ENCODE measurements around the gene MYL7.

DNA sequence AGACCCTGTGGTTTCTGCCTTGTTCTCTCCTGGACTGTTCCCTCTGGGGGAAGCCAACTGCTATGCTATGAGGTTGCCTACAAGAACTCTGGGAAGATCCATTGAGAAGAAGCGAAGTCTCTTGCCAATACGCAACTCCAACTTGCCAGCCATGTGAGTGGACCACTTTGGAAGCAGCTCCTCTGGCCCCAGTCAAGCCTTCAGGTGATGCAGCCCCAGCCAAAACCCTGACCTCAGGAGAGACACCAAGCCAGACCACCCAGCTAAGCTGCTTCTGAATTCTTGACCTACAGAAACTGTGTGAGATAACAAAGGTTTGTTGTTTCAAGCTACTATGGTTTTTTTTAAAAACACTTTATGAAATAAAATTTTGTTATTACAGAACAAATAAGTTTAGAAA is 20.2 kb upstream of the MYL7 start:
- TF ChIP-seq, protein P1, sequence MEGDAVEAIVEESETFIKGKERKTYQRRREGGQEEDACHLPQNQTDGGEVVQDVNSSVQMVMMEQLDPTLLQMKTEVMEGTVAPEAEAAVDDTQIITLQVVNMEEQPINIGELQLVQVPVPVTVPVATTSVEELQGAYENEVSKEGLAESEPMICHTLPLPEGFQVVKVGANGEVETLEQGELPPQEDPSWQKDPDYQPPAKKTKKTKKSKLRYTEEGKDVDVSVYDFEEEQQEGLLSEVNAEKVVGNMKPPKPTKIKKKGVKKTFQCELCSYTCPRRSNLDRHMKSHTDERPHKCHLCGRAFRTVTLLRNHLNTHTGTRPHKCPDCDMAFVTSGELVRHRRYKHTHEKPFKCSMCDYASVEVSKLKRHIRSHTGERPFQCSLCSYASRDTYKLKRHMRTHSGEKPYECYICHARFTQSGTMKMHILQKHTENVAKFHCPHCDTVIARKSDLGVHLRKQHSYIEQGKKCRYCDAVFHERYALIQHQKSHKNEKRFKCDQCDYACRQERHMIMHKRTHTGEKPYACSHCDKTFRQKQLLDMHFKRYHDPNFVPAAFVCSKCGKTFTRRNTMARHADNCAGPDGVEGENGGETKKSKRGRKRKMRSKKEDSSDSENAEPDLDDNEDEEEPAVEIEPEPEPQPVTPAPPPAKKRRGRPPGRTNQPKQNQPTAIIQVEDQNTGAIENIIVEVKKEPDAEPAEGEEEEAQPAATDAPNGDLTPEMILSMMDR (IDR thresholded peaks at IDR 0.05), result no peak
- no peak for TF ChIP-seq EP300 (IDR thresholded peaks at IDR 0.05)
